Glomerular visceral epithelial cell (primary cell): ENCODE measurements around the gene KRTAP10-5.
"Not testable (repeated sequence)": the region's sequence is repeated elsewhere in the genome, so short reads cannot be mapped to it uniquely, and the experiment has no call there.

Source experiments
- DNase-seq: peaks from one replicate; pipeline ENCODE4 v3.0.0-alpha.2; 2016; ENCODE audit errors: extremely low spot score

Gene KRTAP10-5

GRCh38 chr21:44571844-44572782 is 8.3 kb downstream of the KRTAP10-5 start:
- DNase-seq, result no peak

GRCh38 chr21:44571296-44571695 is 9.1 kb downstream of the KRTAP10-5 start:
- no peak for DNase-seq

GRCh38 chr21:44569861-44570517 is 10.4 kb downstream of the KRTAP10-5 start:
- DNase-seq, result no peak

- no peak for DNase-seq
These were observed 11.5 kb downstream of the KRTAP10-5 start for GRCh38 chr21:44568667-44569556.

GRCh38 chr21:44568261-44568660 is 12.1 kb downstream of the KRTAP10-5 start:
- no peak for DNase-seq

- DNase-seq, result no peak
These were observed 12.8 kb downstream of the KRTAP10-5 start for GRCh38 chr21:44567481-44568171.

GRCh38 chr21:44566403-44566802 is 14.0 kb downstream of the KRTAP10-5 start:
- no peak for DNase-seq

- no peak for DNase-seq
These were observed 15.4 kb downstream of the KRTAP10-5 start for GRCh38 chr21:44564886-44565598.

- DNase-seq, result no peak
These were observed 16.3 kb downstream of the KRTAP10-5 start for GRCh38 chr21:44564099-44564498.

GRCh38 chr21:44558695-44559094 is 21.7 kb downstream of the KRTAP10-5 start, which contains the start of gene KRTAP10-3:
Gene KRTAP10-3 (minus strand): TSS chr21:44558795. CDS start chr21:44558715, 80 bp downstream.
- no peak for DNase-seq

GRCh38 chr21:44558329-44558675 is 22.1 kb downstream of the KRTAP10-5 start:
- DNase-seq, result not testable (repeated sequence)

- DNase-seq, result no peak
These were observed 22.7 kb downstream of the KRTAP10-5 start for GRCh38 chr21:44557491-44558328.

GRCh38 chr21:44556879-44557278 is 23.5 kb downstream of the KRTAP10-5 start:
- DNase-seq, result no peak

- DNase-seq, result no peak
These were observed 25.1 kb downstream of the KRTAP10-5 start for GRCh38 chr21:44555200-44555875.

- DNase-seq, result no peak
These were observed 27.7 kb downstream of the KRTAP10-5 start for GRCh38 chr21:44552681-44553080.

GRCh38 chr21:44552136-44552535 is 28.3 kb downstream of the KRTAP10-5 start:
- DNase-seq, result no peak

GRCh38 chr21:44551340-44551961 is 29.0 kb downstream of the KRTAP10-5 start, which contains the start of gene KRTAP10-2:
Gene KRTAP10-2 (minus strand): TSS chr21:44551505. CDS start chr21:44551458, 47 bp downstream.
- no peak for DNase-seq

GRCh38 chr21:44550807-44551206 is 29.6 kb downstream of the KRTAP10-5 start:
- no peak for DNase-seq

GRCh38 chr21:44550285-44550684 is 30.1 kb downstream of the KRTAP10-5 start:
- DNase-seq, result not testable (repeated sequence)
